Activated B cell treated with CpG ODN at 0.5 μM for 24 hours (primary cell): ENCODE data around the gene XYLT1. TPM values are rescaled to one million over a fixed set of nuclear protein-coding genes. Genes with fewer than 3 reads are reported as not detected.

Experiments used
- ATAC-seq: fragments of 200-7000 bp; cut with Tn5 transposase; one replicate; pipeline ENCODE4 v1.10.0; 2021; ENCODE audit warnings: low read depth, mild to moderate bottlenecking, moderate library complexity
- CTCF ChIA-PET: fragments of 350-600 bp; sonication (Branson Sonifier 250); formaldehyde crosslinking; loops from one replicate; lab custom pipeline; 2021; ENCODE audit warnings: antibody characterized with exemption; lab: Charles Lee
- POLR2A ChIA-PET: fragments of 350-600 bp; sonication (Branson Sonifier 250); formaldehyde crosslinking; loops from one replicate; lab custom pipeline; 2021; ENCODE audit warnings: antibody characterized with exemption; lab: Charles Lee
- DNase-seq: peaks from one replicate; pipeline ENCODE4 v3.0.0; 2022
- H3K27ac Mint-ChIP-seq: one replicate; pipeline ENCODE4 v1.8.0; 2020; ENCODE audit warnings: mixed read lengths
- H3K27me3 Mint-ChIP-seq: one replicate; pipeline ENCODE4 v1.8.0; 2021; ENCODE audit warnings: mixed read lengths
- H3K36me3 Mint-ChIP-seq: one replicate; pipeline ENCODE4 v1.8.0; 2021; ENCODE audit warnings: low read depth, mixed read lengths
- H3K4me1 Mint-ChIP-seq: one replicate; pipeline ENCODE4 v1.8.0; 2021; ENCODE audit warnings: mixed read lengths
- H3K4me3 Mint-ChIP-seq: one replicate; pipeline ENCODE4 v1.8.0; 2020; ENCODE audit warnings: mild to moderate bottlenecking, mixed read lengths
- H3K9me3 Mint-ChIP-seq: one replicate; pipeline ENCODE4 v1.8.0; 2020; ENCODE audit warnings: mixed read lengths
- intact Hi-C: fragments of 100-400 bp; cut with micrococcal nuclease; formaldehyde crosslinking; loops from one replicate; pipeline ENCODE4 v1.15.1; 2024
- total RNA-seq: library from RNA; stranded (reverse); gene quantifications from 2 replicates; pipeline ENCODE4 v1.2.3, GENCODE V29; 2022
- TF ChIP-seq, protein P1 (sequence below): fragments of 200-600 bp; IDR thresholded peaks from one replicate; pipeline ENCODE4 v1.8.0; 2022; ENCODE audit warnings: antibody characterized with exemption, mild to moderate bottlenecking

The XYLT1 gene
- total RNA-seq, 1 donor from 2014 or later: 17.0 TPM

DNA sequence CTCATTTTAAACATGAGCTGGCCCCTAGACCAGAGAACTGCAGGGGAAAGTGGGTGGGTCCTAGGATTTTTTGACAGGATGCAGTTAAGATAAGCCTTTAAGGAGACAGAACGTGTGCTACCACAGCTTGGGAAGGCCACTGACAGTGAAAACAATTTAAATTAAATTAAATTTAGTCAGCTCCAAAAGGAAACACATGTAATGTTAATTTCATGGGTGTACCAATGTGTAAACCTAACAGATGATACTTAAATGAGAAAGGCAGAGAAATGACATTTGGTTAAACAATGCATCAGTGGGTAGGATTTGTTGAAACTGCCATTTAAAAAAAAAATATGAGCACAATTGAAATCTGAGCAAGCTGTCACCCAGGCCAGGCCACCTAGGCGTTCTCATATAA lies 250.8 kb downstream of the XYLT1 start:
- intact Hi-C loops: loop anchor here (10.0 kb wide), 2 partner anchors 55 to 355 kb away; no protein-coding TSS in a partner anchor
- Mint-ChIP-seq H3K27me3 (no peaks in the 10 kb centered on the region), H3K27ac (no peak overlapping the region), H3K4me3 (no peak overlapping the region), H3K4me1 (peaks cover 24% of the 10 kb centered on the region), H3K36me3 (peaks cover 16% of the 10 kb centered on the region), H3K9me3 (no peaks in the 10 kb centered on the region)
- ChIA-PET POLR2A (no interaction called here), CTCF (no interaction called here)
- DNase-seq (no peak), ATAC-seq (no peak)
- TF ChIP-seq, protein P1, sequence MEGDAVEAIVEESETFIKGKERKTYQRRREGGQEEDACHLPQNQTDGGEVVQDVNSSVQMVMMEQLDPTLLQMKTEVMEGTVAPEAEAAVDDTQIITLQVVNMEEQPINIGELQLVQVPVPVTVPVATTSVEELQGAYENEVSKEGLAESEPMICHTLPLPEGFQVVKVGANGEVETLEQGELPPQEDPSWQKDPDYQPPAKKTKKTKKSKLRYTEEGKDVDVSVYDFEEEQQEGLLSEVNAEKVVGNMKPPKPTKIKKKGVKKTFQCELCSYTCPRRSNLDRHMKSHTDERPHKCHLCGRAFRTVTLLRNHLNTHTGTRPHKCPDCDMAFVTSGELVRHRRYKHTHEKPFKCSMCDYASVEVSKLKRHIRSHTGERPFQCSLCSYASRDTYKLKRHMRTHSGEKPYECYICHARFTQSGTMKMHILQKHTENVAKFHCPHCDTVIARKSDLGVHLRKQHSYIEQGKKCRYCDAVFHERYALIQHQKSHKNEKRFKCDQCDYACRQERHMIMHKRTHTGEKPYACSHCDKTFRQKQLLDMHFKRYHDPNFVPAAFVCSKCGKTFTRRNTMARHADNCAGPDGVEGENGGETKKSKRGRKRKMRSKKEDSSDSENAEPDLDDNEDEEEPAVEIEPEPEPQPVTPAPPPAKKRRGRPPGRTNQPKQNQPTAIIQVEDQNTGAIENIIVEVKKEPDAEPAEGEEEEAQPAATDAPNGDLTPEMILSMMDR: no peak

GRCh38 chr16:17215936-17216335 lies 254.8 kb downstream of the XYLT1 start:
- ChIA-PET POLR2A (no interaction called here), CTCF (no interaction called here)
- no peak overlapping the region for H3K27ac Mint-ChIP-seq
- peaks cover 4% of the 10 kb centered on the region for H3K9me3 Mint-ChIP-seq
- H3K36me3 Mint-ChIP-seq: peaks cover 22% of the 10 kb centered on the region
- TF ChIP-seq, protein P1: no peak
- intact Hi-C loops: loop anchor here (10.0 kb wide), 1 partner anchor 351 kb away; no protein-coding TSS in a partner anchor
- DNase-seq (no peak), ATAC-seq (no peak)
- H3K4me3 Mint-ChIP-seq: no peak overlapping the region
- H3K4me1 Mint-ChIP-seq: peaks cover 10% of the 10 kb centered on the region
- no peaks in the 10 kb centered on the region for H3K27me3 Mint-ChIP-seq

DNA sequence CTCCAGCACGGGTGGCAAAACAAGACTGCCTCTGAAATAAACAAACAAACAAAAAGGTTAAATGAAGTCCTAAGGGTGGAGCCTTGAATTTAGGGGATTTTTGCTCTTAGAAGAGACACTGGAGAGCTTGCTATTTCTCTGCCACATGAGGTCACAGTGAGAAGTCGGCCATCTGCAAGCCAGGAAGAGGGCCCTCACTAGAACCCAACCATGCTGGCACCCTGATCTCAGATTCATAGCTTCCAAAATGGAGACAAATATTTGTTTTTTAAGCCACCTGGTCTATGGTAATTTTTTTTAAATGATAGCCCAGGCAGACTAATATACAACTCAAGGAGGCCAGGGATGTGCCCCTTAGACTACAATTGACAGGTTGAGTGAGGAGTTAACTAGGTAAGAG lies 255.5 kb downstream of the XYLT1 start:
- no peak for DNase-seq
- peaks cover 10% of the 10 kb centered on the region for H3K4me1 Mint-ChIP-seq
- no peak overlapping the region for H3K27ac Mint-ChIP-seq
- no peak for ATAC-seq
- ChIA-PET CTCF (no interaction called here), POLR2A (no interaction called here)
- H3K4me3 Mint-ChIP-seq: no peak overlapping the region
- H3K36me3 Mint-ChIP-seq: peaks cover 19% of the 10 kb centered on the region
- TF ChIP-seq, protein P1: no peak
- peaks cover 4% of the 10 kb centered on the region for H3K9me3 Mint-ChIP-seq
- intact Hi-C loops: loop anchor here (10.0 kb wide), 1 partner anchor 351 kb away; no protein-coding TSS in a partner anchor
- no peaks in the 10 kb centered on the region for H3K27me3 Mint-ChIP-seq

DNA sequence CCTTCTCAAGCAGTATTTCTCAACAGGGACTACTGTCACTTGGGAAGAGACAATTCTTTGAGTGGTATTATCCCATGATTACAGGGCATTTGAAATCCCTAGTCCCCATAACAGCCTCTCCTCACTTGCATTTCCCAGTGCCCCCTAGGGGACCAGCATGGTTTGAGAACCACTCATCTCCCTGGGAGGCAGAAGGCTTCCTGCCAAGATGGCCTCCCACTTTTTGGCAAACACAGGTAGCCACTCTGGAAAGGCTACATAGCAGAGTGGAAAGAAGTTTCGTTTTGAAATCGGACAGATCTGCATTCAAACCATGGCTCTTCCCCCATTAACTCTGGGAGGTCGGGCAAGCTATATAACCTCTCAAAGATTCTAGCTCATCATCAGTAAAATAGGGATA lies 256.8 kb downstream of the XYLT1 start:
- ChIA-PET CTCF (no interaction called here), POLR2A (interaction anchor here (0.5 kb wide), 1 partner anchor 11 kb away, joined by 5 read pairs; no protein-coding TSS in a partner anchor)
- TF ChIP-seq, protein P1: no peak
- Mint-ChIP-seq H3K9me3 (peaks cover 4% of the 10 kb centered on the region), H3K4me1 (peaks cover 10% of the 10 kb centered on the region), H3K27me3 (no peaks in the 10 kb centered on the region), H3K36me3 (peaks cover 16% of the 10 kb centered on the region), H3K4me3 (no peak overlapping the region), H3K27ac (no peak overlapping the region)
- intact Hi-C loops: loop anchor here (5.0 to 10.0 kb wide), 3 partner anchors 258 to 363 kb away; partner anchors contain the start of gene XYLT1
- ATAC-seq: no peak
- no peak for DNase-seq

GRCh38 chr16:17213025-17213424 lies 257.7 kb downstream of the XYLT1 start:
- Mint-ChIP-seq H3K27ac (no peak overlapping the region), H3K36me3 (peaks cover 14% of the 10 kb centered on the region), H3K4me1 (peaks cover 10% of the 10 kb centered on the region), H3K27me3 (no peaks in the 10 kb centered on the region), H3K4me3 (no peak overlapping the region), H3K9me3 (peaks cover 4% of the 10 kb centered on the region)
- POLR2A ChIA-PET: no interaction called here
- TF ChIP-seq, protein P1: no peak
- intact Hi-C loops: loop anchor here (5.0 to 10.0 kb wide), 3 partner anchors 259 to 364 kb away; partner anchors contain the start of gene XYLT1
- CTCF ChIA-PET: no interaction called here
- ATAC-seq (no peak), DNase-seq (no peak)
